HL-60 (cell line): Measurements from ENCODE around the gene ADGRB3.

Experiments used
- GABPA ChIP-seq: IDR thresholded peaks from 2 replicates; pipeline ENCODE4 v1.6.1; 2012; ENCODE audit warnings: low read depth
- POLR2AphosphoS5 ChIP-seq: IDR thresholded peaks from 2 replicates; pipeline ENCODE4 v1.6.1; 2012; ENCODE audit warnings: low read depth
- TF ChIP-seq, protein P1 (sequence below): IDR thresholded peaks from one replicate; pipeline ENCODE4 v1.5.1; 2011; ENCODE audit warnings: low read length, control low read depth, inconsistent platforms; ENCODE audit not compliant: insufficient read depth

DNA sequence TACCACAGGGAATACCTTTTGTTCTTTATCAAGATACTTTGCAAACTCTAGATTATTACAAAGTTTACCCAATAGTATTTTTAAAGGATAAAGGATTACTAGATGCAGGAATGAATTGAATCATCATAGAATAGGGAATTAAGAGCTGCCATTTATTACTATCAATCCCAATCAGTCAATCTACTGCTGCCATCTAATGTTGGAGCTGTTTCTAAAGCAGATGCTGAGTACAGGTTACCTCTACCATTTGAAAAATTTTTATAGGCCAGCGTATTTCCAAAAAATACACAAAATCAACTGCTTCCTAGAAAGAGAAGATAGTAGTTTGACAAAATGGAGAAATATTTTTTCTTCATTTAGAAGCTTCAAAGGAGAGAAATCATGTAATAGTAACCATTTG is 520.4 kb downstream of the ADGRB3 start:
- TF ChIP-seq, protein P1, sequence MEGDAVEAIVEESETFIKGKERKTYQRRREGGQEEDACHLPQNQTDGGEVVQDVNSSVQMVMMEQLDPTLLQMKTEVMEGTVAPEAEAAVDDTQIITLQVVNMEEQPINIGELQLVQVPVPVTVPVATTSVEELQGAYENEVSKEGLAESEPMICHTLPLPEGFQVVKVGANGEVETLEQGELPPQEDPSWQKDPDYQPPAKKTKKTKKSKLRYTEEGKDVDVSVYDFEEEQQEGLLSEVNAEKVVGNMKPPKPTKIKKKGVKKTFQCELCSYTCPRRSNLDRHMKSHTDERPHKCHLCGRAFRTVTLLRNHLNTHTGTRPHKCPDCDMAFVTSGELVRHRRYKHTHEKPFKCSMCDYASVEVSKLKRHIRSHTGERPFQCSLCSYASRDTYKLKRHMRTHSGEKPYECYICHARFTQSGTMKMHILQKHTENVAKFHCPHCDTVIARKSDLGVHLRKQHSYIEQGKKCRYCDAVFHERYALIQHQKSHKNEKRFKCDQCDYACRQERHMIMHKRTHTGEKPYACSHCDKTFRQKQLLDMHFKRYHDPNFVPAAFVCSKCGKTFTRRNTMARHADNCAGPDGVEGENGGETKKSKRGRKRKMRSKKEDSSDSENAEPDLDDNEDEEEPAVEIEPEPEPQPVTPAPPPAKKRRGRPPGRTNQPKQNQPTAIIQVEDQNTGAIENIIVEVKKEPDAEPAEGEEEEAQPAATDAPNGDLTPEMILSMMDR = no peak
- TF ChIP-seq POLR2AphosphoS5 = no peak
- TF ChIP-seq GABPA = no peak
